ENCODE measurements around the gene MYO5B. TPM values are rescaled to one million over a fixed set of nuclear protein-coding genes. Genes with fewer than 3 reads are reported as not detected.

Gene MYO5B
- polyA plus RNA-seq, 1 donor (not counting 4 experiments of a cell fraction or from before 2014, with no cell fraction given) = 6.8 TPM

DNA sequence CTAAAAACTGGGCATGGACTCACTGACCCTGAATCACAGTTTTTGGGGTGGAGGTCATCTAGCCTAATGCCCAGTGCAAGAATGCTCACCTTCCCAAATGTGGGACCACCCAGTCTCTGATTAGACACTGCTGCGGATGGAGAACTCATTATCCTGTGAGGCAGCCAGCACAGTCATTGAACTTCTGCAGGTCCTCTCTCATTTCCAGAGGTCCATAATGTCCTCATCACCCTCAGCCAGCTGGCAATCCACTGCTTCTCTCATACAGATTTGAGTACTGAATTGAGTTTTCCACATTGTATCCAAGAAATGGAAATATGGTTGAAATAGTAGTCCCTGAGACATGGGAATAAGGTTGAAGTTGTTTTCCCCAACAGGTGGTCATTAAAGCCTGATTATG, 5.0 kb upstream of the MYO5B start:
- H3K36me3 ChIP-seq (ENCODE audit: control insufficient read depth in 2 of 2, extremely low read depth in 1 of 2, insufficient read depth in 2 of 2, low read length in 2 of 2) = no peaks in the 10 kb centered on the region
- no peak overlapping the region for H3K27ac ChIP-seq (ENCODE audit: control insufficient read depth, insufficient read depth, low read length)
- no peak overlapping the region for H3K4me2 ChIP-seq (ENCODE audit: control insufficient read depth, extremely low read depth, insufficient read depth, low read depth, low read length)
- H3K9me1 ChIP-seq (ENCODE audit: control insufficient read depth, extremely low read depth, insufficient read depth, low read length) = no peaks in the 10 kb centered on the region
- dilution Hi-C loops (cut with MboI; ENCODE audit: extremely low pct_ligation_motif_present, low sequenced_read_pairs) = no loop called here
- TF ChIP-seq EZH2 (IDR thresholded peaks at IDR 0.05; ENCODE audit: low read length) = no peak
- TF ChIP-seq, protein P1, sequence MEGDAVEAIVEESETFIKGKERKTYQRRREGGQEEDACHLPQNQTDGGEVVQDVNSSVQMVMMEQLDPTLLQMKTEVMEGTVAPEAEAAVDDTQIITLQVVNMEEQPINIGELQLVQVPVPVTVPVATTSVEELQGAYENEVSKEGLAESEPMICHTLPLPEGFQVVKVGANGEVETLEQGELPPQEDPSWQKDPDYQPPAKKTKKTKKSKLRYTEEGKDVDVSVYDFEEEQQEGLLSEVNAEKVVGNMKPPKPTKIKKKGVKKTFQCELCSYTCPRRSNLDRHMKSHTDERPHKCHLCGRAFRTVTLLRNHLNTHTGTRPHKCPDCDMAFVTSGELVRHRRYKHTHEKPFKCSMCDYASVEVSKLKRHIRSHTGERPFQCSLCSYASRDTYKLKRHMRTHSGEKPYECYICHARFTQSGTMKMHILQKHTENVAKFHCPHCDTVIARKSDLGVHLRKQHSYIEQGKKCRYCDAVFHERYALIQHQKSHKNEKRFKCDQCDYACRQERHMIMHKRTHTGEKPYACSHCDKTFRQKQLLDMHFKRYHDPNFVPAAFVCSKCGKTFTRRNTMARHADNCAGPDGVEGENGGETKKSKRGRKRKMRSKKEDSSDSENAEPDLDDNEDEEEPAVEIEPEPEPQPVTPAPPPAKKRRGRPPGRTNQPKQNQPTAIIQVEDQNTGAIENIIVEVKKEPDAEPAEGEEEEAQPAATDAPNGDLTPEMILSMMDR (optimal IDR thresholded peaks at IDR 0.05 in 1 of 3, IDR thresholded peaks at IDR 0.05 in 1 of 3, conservative IDR thresholded peaks at IDR 0.05 in 1 of 3; ENCODE audit: extremely low read depth in 1 of 3, insufficient read depth in 2 of 3, low read length in 3 of 3) = no peak
- H3K4me3 ChIP-seq (ENCODE audit: control insufficient read depth in 2 of 3, extremely low read depth in 1 of 3, insufficient read depth in 2 of 3, low read depth in 1 of 3, low read length in 3 of 3) = no peak overlapping the region
- DNase-seq (ENCODE audit: low read depth, low spot score) = no peak
- H2AFZ ChIP-seq (ENCODE audit: control insufficient read depth, low read length) = no peak overlapping the region
- H3K4me1 ChIP-seq (ENCODE audit: control insufficient read depth, extremely low read depth, insufficient read depth, low read length) = no peaks in the 10 kb centered on the region
- H3K9ac ChIP-seq (ENCODE audit: control insufficient read depth, extremely low read depth, insufficient read depth, low read length) = no peak overlapping the region
- H3K9me3 ChIP-seq (ENCODE audit: control insufficient read depth, low read depth, low read length) = no peaks in the 10 kb centered on the region
- peaks cover 33% of the 10 kb centered on the region for H3K27me3 ChIP-seq (ENCODE audit: control insufficient read depth, extremely low read depth, insufficient read depth, low read length)
- FAIRE-seq = no peak
- no peaks in the 10 kb centered on the region for H4K20me1 ChIP-seq (ENCODE audit: control insufficient read depth, extremely low read depth, insufficient read depth, low read length)
- no peaks in the 10 kb centered on the region for H3K79me2 ChIP-seq (ENCODE audit: control insufficient read depth, insufficient read depth, low read length)

DNA sequence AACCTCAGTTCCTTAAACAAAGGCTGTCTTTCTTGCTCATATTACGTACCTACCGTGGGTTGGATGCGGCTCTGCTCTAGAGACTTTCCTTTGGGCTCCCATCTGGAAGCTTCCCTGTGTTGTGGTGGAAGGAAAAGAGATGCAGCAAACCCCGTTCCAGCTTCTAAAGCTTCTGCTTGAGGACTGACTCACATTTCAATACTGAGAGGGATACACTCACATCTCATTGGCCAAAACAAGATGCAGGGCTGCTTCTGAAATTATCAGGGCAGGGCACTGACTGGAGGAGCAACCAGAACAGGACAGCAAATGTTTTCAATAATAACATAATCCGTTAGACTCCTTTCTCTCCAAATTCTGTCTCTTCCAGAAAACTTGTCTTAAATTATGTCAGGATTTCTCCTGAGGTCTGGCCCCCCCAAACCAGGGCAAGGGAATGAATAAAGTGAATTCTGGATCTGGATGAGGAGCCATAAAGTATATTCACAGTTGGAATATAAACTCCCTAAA, 4.5 kb upstream of the MYO5B start:
- H3K4me2 ChIP-seq (ENCODE audit: control insufficient read depth, extremely low read depth, insufficient read depth, low read depth, low read length) = no peak overlapping the region
- no peaks in the 10 kb centered on the region for H3K79me2 ChIP-seq (ENCODE audit: control insufficient read depth, insufficient read depth, low read length)
- no peaks in the 10 kb centered on the region for H3K9me3 ChIP-seq (ENCODE audit: control insufficient read depth, low read depth, low read length)
- H3K4me3 ChIP-seq (ENCODE audit: control insufficient read depth in 2 of 3, extremely low read depth in 1 of 3, insufficient read depth in 2 of 3, low read depth in 1 of 3, low read length in 3 of 3) = no peak overlapping the region
- H3K9me1 ChIP-seq (ENCODE audit: control insufficient read depth, extremely low read depth, insufficient read depth, low read length) = no peaks in the 10 kb centered on the region
- H2AFZ ChIP-seq (ENCODE audit: control insufficient read depth, low read length) = no peak overlapping the region
- H3K27me3 ChIP-seq (ENCODE audit: control insufficient read depth, extremely low read depth, insufficient read depth, low read length) = peaks cover 33% of the 10 kb centered on the region
- H3K4me1 ChIP-seq (ENCODE audit: control insufficient read depth, extremely low read depth, insufficient read depth, low read length) = no peaks in the 10 kb centered on the region
- TF ChIP-seq EZH2 (IDR thresholded peaks at IDR 0.05; ENCODE audit: low read length) = no peak
- TF ChIP-seq, protein P1 (optimal IDR thresholded peaks at IDR 0.05 in 1 of 3, IDR thresholded peaks at IDR 0.05 in 1 of 3, conservative IDR thresholded peaks at IDR 0.05 in 1 of 3; ENCODE audit: extremely low read depth in 1 of 3, insufficient read depth in 2 of 3, low read length in 3 of 3) = no peak
- H4K20me1 ChIP-seq (ENCODE audit: control insufficient read depth, extremely low read depth, insufficient read depth, low read length) = no peaks in the 10 kb centered on the region
- H3K9ac ChIP-seq (ENCODE audit: control insufficient read depth, extremely low read depth, insufficient read depth, low read length) = no peak overlapping the region
- H3K27ac ChIP-seq (ENCODE audit: control insufficient read depth, insufficient read depth, low read length) = no peak overlapping the region
- H3K36me3 ChIP-seq (ENCODE audit: control insufficient read depth in 2 of 2, extremely low read depth in 1 of 2, insufficient read depth in 2 of 2, low read length in 2 of 2) = no peaks in the 10 kb centered on the region
- DNase-seq (ENCODE audit: low read depth, low spot score) (no peak), FAIRE-seq (no peak)
- dilution Hi-C loops (cut with MboI; ENCODE audit: extremely low pct_ligation_motif_present, low sequenced_read_pairs) = no loop called here

All from keratinocyte (primary cell).